Measurements from ENCODE around the gene URAD.

URAD gene

GRCh38 chr13:27954406-27954851 lies 34.1 kb downstream of the URAD start:
- no peak for DNase-seq

- DNase-seq: peak; percentile 10 to 37 (median 22)
Measured at GRCh38 chr13:27953676-27954405, 34.7 kb downstream of the URAD start.

- no peak for DNase-seq
Measured at GRCh38 chr13:27952876-27953675, 35.4 kb downstream of the URAD start.

GRCh38 chr13:27942972-27943371 lies 45.5 kb downstream of the URAD start:
- no peak for DNase-seq

- no peak for DNase-seq
Measured at GRCh38 chr13:27933580-27934328, 54.7 kb downstream of the URAD start.

- no peak for DNase-seq
Measured at GRCh38 chr13:27933118-27933517, 55.4 kb downstream of the URAD start.

GRCh38 chr13:27929868-27930267 lies 58.6 kb downstream of the URAD start:
- DNase-seq: no peak

- DNase-seq: no peak
Measured at GRCh38 chr13:27928805-27929753, 59.4 kb downstream of the URAD start.

- no peak for DNase-seq
Measured at GRCh38 chr13:27928353-27928804, 60.1 kb downstream of the URAD start.
